ENCODE results near the gene SLC25A51.
A peak's percentile ranks its signal among the peaks of the same experiment; 100 is the strongest.

The SLC25A51 gene, protein sequence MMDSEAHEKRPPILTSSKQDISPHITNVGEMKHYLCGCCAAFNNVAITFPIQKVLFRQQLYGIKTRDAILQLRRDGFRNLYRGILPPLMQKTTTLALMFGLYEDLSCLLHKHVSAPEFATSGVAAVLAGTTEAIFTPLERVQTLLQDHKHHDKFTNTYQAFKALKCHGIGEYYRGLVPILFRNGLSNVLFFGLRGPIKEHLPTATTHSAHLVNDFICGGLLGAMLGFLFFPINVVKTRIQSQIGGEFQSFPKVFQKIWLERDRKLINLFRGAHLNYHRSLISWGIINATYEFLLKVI

GRCh38 chr9:37903647-37904444 lies at the start of gene SLC25A51:
SLC25A51 (minus strand) TSS chr9:37904127; CDS start chr9:37888550, 15,577 bp downstream.
- DNase-seq: peak; percentile 90 to 95

DNA sequence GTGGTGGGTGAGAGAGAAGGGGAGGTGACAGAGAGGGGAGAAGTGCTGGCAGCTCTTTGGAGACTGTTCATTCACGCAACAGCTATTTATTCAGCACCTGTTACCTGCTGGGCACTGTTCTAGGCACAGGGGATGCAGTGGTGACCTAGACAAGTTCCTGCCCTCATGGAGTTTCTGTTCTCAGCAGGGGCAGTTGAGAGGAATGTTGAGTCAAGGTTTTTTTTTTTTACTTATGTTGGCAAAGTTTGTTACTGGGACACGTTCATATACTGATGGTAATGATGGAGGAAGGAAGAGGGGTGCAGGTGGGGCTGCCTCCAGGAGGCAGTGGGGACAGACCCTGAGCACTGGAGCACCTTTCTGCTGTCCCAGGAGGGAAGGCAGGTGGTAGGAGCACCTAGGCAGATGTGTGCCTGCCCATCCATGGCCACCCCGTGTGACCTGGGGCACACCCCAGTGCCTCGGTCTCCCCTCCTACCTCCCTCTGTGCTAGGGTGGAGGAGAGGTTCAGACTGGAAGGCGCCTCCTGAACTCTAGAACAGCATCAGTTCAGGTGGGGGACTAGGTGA lies 49.4 kb upstream of the SLC25A51 start:
- no peak for DNase-seq

- DNase-seq: no peak
These were observed 48.8 kb upstream of the SLC25A51 start for GRCh38 chr9:37952731-37953130.

DNA sequence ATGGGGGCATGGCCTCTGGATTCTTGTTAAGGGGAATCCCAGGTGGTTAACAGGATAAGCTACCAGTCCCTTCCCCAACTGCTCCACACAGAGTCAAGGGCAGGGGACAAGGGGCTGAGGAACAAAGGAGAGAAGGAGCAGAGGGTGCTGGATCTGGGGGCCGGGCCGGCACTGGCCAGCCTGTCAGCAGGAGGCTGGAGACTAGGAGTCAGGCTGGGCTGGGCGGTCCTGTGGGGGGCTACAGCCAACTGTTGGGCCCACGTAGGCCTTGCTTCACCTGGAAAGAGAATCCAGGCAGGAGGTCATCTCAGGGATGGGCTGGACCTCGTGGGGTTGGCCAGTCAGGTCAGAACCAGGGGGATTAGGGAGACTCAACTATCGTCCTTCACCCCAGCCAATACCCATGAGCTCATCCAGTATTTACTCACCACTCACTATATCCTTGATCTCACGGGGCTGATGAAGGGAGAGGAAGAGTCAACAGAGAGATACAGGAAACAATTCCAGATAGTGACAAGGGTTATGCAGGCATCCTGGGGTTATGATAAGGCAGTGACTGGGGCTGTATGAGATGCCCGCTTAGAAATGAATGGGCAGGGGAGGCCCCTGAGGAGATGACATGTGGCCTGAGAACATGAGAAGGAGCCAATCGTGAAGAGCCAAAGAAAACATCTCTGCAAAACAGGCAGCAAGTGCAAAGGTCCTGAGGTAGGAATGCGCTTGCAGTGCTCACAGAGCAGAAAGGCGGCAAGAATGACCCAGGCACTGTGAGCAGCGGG lies 47.9 kb upstream of the SLC25A51 start:
- DNase-seq: no peak

GRCh38 chr9:37950561-37950960 lies 46.6 kb upstream of the SLC25A51 start:
- DNase-seq: no peak

DNA sequence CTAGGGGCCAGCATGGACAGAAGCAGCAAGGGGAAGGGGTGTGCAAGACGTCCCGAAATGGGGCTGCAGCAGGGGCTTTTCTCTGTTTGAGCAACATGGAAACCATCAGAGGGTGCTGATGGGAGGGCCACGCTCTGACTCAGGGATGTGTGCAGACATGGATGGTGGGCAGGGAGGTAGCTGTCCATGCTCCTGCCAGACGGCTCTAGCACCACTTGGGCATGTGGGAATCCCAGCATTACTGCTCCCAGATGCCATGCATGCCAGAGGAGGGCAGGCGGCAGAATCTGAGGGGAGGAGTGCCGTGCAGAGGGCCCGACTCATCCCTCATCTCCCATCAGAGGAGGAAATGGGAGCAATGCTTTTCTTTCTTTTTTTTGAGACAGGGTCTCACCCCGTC lies 45.6 kb upstream of the SLC25A51 start:
- no peak for DNase-seq

GRCh38 chr9:37948417-37948980 lies 44.6 kb upstream of the SLC25A51 start:
- no peak for DNase-seq

GRCh38 chr9:37947977-37948376 lies 44.0 kb upstream of the SLC25A51 start:
- DNase-seq: no peak

- no peak for DNase-seq
These were observed 43.5 kb upstream of the SLC25A51 start for GRCh38 chr9:37947471-37947870.

GRCh38 chr9:37946971-37947370 lies 43.0 kb upstream of the SLC25A51 start:
- no peak for DNase-seq

DNA sequence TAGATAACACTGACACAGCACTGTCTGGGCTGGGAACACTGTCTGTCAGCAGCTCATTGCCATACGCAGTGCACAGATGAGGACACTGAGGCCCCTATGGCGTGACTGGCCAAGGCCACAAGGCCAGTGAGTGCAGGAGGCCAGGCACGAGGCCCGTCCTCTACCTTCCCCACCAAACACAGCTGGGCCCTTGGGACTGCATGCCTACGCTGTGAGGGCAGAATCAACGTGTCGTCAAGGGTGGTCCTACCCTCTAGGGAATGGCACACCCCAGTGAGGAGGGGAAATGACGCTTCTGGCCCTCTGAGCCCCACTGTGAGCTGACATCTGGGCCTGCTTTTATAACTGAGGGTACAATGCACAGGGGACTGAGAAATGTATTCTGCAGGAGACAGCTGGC lies 42.1 kb upstream of the SLC25A51 start:
- no peak for DNase-seq

DNA sequence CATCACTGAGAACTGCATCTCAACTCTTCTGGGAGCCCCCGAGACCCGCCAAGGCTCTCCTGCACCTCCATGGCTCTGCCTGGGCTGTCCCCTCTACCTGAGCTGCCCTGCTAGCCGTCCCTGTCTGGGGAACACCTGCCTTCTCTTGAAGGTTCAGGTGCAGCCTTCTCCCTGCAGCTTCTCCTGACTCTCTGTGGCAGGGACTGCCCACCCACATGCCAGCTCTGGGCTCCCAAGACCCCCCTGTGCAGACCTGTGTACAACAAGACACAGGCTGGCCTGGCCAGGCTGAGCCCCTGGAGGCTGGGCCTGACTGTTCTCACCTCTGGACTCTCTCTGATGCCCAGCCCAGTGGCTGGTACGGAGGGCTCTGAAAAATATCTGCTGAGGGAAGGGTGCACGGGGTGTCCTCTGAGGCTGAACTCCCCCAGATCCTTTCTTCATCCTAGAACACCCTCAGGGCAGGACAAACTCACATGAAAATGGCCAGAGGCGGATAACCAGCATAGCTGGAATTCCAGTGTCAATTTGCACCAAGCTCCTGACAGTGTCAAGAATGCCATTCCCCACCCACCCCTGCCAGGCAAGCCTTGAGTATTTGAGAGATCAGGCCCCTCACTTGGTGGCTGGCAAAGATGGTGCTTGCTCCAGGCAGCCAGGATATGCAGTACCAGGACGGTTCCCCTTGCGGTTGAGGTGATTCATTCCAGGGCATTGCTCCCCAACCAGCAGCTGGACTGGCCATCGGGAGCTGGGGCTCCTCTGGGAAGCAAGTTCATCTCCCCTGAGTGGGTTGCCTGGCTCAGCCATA lies 40.9 kb upstream of the SLC25A51 start:
- DNase-seq: no peak

GRCh38 chr9:37944266-37944650 lies 40.3 kb upstream of the SLC25A51 start:
- no peak for DNase-seq

DNA sequence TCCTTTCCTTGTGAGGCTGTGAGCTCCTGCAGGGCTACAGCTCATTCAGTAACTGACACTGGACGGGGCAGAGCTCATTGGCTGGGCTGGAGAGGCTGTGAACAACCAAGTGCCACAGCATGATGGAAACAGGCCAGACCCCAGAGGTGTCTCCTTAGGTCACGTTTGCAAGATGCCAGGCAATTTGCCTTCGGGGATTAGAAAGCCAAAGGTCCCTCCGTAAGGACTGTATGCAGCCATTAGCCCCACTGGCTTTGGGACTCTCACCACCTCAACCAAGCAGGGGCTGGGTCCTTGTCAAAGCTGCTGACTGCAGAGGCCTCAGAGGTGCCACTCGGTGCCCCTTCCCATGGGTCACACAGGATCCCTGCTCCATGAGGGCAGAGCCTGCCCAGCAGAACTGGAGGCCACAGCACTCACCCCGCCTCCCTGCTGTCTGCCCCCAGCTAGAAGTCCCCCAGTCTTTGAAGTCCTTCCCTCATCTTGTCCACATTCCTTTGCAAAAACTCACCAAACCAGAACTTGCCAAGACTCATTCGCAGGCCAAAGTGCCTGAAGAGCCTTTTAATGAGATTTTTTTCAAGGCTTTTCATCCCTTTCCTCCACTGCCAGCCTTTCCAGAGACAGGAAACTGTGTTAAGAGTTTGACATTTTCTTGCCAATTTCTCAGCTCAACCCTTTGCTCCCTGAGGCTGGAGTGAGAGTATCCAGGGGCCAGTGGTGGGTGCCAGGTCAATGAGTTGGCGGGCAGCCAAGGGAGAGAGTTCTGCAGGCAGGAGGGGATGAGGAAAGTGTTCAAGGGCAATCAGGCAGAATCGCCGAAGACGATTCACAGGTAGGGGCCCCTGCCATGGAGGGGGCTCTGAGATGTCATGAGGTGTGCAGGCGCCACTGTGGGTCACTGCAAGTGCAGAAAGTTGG lies 39.7 kb upstream of the SLC25A51 start:
- no peak for DNase-seq

DNA sequence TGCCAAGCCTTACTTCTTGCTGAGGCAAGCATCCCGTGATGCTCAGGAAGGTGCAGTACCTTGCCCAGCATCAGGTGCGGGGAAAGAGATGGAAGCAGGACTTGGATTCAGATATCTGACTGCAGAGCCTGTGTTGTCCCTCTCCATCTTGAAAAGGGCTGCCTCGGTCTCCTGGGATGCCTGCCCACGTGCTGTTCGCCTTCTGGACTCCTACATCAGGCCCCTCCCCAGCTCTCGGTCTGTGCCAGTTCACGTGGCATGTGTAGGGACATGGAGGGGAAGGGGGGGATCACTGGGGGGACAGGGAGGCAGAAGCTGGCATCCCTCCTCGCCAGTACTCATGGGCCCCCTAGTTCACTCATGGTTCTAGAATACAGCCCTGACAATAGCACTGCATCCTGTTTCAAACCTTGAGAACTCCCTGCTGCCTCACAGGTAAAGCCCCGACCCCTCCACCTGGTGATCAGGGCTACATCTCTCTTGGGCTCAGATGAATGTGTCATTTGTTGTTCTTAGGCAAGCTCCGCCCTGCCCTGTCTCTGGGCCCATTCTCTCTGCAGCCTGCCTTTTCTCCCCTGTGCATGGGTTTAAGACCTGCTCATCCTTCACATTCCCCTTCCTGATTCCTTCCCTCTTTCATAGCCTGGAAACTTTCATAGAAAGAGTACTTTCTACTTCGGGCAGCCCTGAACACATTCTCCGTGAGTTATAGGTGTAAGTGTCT lies 38.9 kb upstream of the SLC25A51 start:
- no peak for DNase-seq

GRCh38 chr9:37941253-37941652 lies 37.3 kb upstream of the SLC25A51 start:
- DNase-seq: no peak

- no peak for DNase-seq
These were observed 35.7 kb upstream of the SLC25A51 start for GRCh38 chr9:37939575-37940095.

- no peak for DNase-seq
These were observed 34.4 kb upstream of the SLC25A51 start for GRCh38 chr9:37938121-37938891.

- no peak for DNase-seq
These were observed 33.4 kb upstream of the SLC25A51 start for GRCh38 chr9:37937366-37937765.

Measured in stimulated activated CD4-positive, alpha-beta T cell treated with anti-CD3 and anti-CD28 coated beads, Interleukin-4, amount 100 ng/mL, for 4 hours (primary cell).